Stimulated activated effector memory CD8-positive, alpha-beta T cell treated with anti-CD3 and anti-CD28 coated beads, Interleukin-12 subunit alpha, Interleukin-12 subunit beta, amount 100 ng/mL, for 72 hours (primary cell): ENCODE results near the gene ABCD3.

Experiments used
- ATAC-seq: fragments of 150-1000 bp; cut with Tn5 transposase; 2 replicates; pipeline ENCODE4 v1.10.0; 2021
- DNase-seq, 2 donors: peaks; one replicate each; pipeline ENCODE4 v3.0.0; 2021 to 2022; ENCODE audit warnings: low spot score in 2 of 2
- H3K27ac Mint-ChIP-seq: one replicate; pipeline ENCODE4 v1.8.0; 2022; ENCODE audit warnings: mild to moderate bottlenecking, mixed read lengths
- H3K36me3 Mint-ChIP-seq: one replicate; pipeline ENCODE4 v1.8.0; 2022; ENCODE audit warnings: mild to moderate bottlenecking, mixed read lengths
- H3K4me1 Mint-ChIP-seq: one replicate; pipeline ENCODE4 v1.8.0; 2022; ENCODE audit warnings: mixed read lengths
- H3K4me3 Mint-ChIP-seq: one replicate; pipeline ENCODE4 v1.8.0; 2022; ENCODE audit warnings: mild to moderate bottlenecking, mixed read lengths
- H3K9me3 Mint-ChIP-seq: one replicate; pipeline ENCODE4 v1.8.0; 2022; ENCODE audit warnings: mixed read lengths

Gene ABCD3

GRCh38 chr1:94468708-94469107, 50.5 kb downstream of the ABCD3 start:
- Mint-ChIP-seq H3K4me3 (no peak overlapping the region), H3K9me3 (no peaks in the 10 kb centered on the region), H3K4me1 (no peaks in the 10 kb centered on the region), H3K27ac (no peak overlapping the region), H3K36me3 (peaks cover 46% of the 10 kb centered on the region)
- ATAC-seq (no peak), DNase-seq (no peak)

- DNase-seq: no peak
- no peak overlapping the region for H3K4me3 Mint-ChIP-seq
- peaks cover 32% of the 10 kb centered on the region for H3K36me3 Mint-ChIP-seq
Measured at GRCh38 chr1:94471271-94471670, 53.1 kb downstream of the ABCD3 start.

GRCh38 chr1:94475232-94475631, 57.0 kb downstream of the ABCD3 start:
- ATAC-seq (no peak), DNase-seq (no peak)
- H3K4me3 Mint-ChIP-seq: no peak overlapping the region
- H3K36me3 Mint-ChIP-seq: peaks cover 29% of the 10 kb centered on the region
- H3K27ac Mint-ChIP-seq: no peak overlapping the region
- no peaks in the 10 kb centered on the region for H3K9me3 Mint-ChIP-seq
- H3K4me1 Mint-ChIP-seq: no peaks in the 10 kb centered on the region

More at GRCh38 chr1:94471271-94471670, 53.1 kb downstream of the ABCD3 start:
- no peaks in the 10 kb centered on the region for H3K9me3 Mint-ChIP-seq
- no peak overlapping the region for H3K27ac Mint-ChIP-seq
- H3K4me1 Mint-ChIP-seq: no peaks in the 10 kb centered on the region
- ATAC-seq: no peak

GRCh38 chr1:94479682-94480081, 61.5 kb downstream of the ABCD3 start:
- DNase-seq: no peak
- Mint-ChIP-seq H3K27ac (no peak overlapping the region), H3K4me3 (no peak overlapping the region), H3K4me1 (peaks cover 4% of the 10 kb centered on the region), H3K36me3 (peaks cover 20% of the 10 kb centered on the region), H3K9me3 (no peaks in the 10 kb centered on the region)
- no peak for ATAC-seq

GRCh38 chr1:94481473-94481933, 63.3 kb downstream of the ABCD3 start:
- H3K36me3 Mint-ChIP-seq: peaks cover 23% of the 10 kb centered on the region
- ATAC-seq (peak; percentile 81), DNase-seq (peak; percentile 8 to 51)
- no peaks in the 10 kb centered on the region for H3K9me3 Mint-ChIP-seq
- H3K4me3 Mint-ChIP-seq: no peak overlapping the region
- H3K27ac Mint-ChIP-seq: no peak overlapping the region
- peaks cover 4% of the 10 kb centered on the region for H3K4me1 Mint-ChIP-seq

GRCh38 chr1:94486990-94487389, 68.8 kb downstream of the ABCD3 start:
- no peak overlapping the region for H3K4me3 Mint-ChIP-seq
- H3K27ac Mint-ChIP-seq: no peak overlapping the region
- no peaks in the 10 kb centered on the region for H3K9me3 Mint-ChIP-seq
- H3K36me3 Mint-ChIP-seq: peaks cover 44% of the 10 kb centered on the region
- no peaks in the 10 kb centered on the region for H3K4me1 Mint-ChIP-seq
- DNase-seq: no peak
- ATAC-seq: no peak

GRCh38 chr1:94490556-94490955, 72.4 kb downstream of the ABCD3 start:
- ATAC-seq (no peak), DNase-seq (no peak)
- Mint-ChIP-seq H3K4me1 (no peaks in the 10 kb centered on the region), H3K27ac (no peak overlapping the region), H3K9me3 (no peaks in the 10 kb centered on the region), H3K4me3 (no peak overlapping the region), H3K36me3 (peaks cover 28% of the 10 kb centered on the region)

GRCh38 chr1:94496076-94496755, 78.0 kb downstream of the ABCD3 start:
- Mint-ChIP-seq H3K9me3 (no peaks in the 10 kb centered on the region), H3K27ac (no peak overlapping the region), H3K36me3 (peaks cover 39% of the 10 kb centered on the region), H3K4me3 (no peak overlapping the region), H3K4me1 (no peaks in the 10 kb centered on the region)
- DNase-seq (no peak), ATAC-seq (no peak)

- peaks cover 69% of the 10 kb centered on the region for H3K36me3 Mint-ChIP-seq
- no peaks in the 10 kb centered on the region for H3K4me1 Mint-ChIP-seq
- H3K27ac Mint-ChIP-seq: no peak overlapping the region
- ATAC-seq (no peak), DNase-seq (no peak)
- no peaks in the 10 kb centered on the region for H3K9me3 Mint-ChIP-seq
- H3K4me3 Mint-ChIP-seq: no peak overlapping the region
Measured at GRCh38 chr1:94501426-94501825, 83.2 kb downstream of the ABCD3 start.

- no peak overlapping the region for H3K27ac Mint-ChIP-seq
- DNase-seq (no peak), ATAC-seq (no peak)
- H3K36me3 Mint-ChIP-seq: peaks cover 71% of the 10 kb centered on the region
- no peak overlapping the region for H3K4me3 Mint-ChIP-seq
- no peaks in the 10 kb centered on the region for H3K9me3 Mint-ChIP-seq
- no peaks in the 10 kb centered on the region for H3K4me1 Mint-ChIP-seq
Measured at GRCh38 chr1:94501935-94502334, 83.7 kb downstream of the ABCD3 start.

- Mint-ChIP-seq H3K4me3 (no peak overlapping the region), H3K4me1 (no peaks in the 10 kb centered on the region), H3K9me3 (no peaks in the 10 kb centered on the region), H3K27ac (no peak overlapping the region), H3K36me3 (peaks cover 67% of the 10 kb centered on the region)
- ATAC-seq: no peak
- no peak for DNase-seq
Measured at GRCh38 chr1:94503153-94503552, 85.0 kb downstream of the ABCD3 start.

- no peak overlapping the region for H3K27ac Mint-ChIP-seq
- H3K9me3 Mint-ChIP-seq: no peaks in the 10 kb centered on the region
- H3K4me1 Mint-ChIP-seq: no peaks in the 10 kb centered on the region
- H3K36me3 Mint-ChIP-seq: peaks cover 53% of the 10 kb centered on the region
- ATAC-seq (no peak), DNase-seq (no peak)
- H3K4me3 Mint-ChIP-seq: no peak overlapping the region
Measured at GRCh38 chr1:94504601-94505000, 86.4 kb downstream of the ABCD3 start.

- ATAC-seq (no peak), DNase-seq (no peak)
- Mint-ChIP-seq H3K36me3 (no peaks in the 10 kb centered on the region), H3K4me3 (no peak overlapping the region), H3K4me1 (no peaks in the 10 kb centered on the region), H3K27ac (no peak overlapping the region), H3K9me3 (no peaks in the 10 kb centered on the region)
Measured at GRCh38 chr1:94512816-94513215, 94.6 kb downstream of the ABCD3 start.

- peaks cover 2% of the 10 kb centered on the region for H3K36me3 Mint-ChIP-seq
- H3K4me3 Mint-ChIP-seq: no peak overlapping the region
- no peak for ATAC-seq
- no peak for DNase-seq
- no peaks in the 10 kb centered on the region for H3K9me3 Mint-ChIP-seq
- H3K27ac Mint-ChIP-seq: no peak overlapping the region
- H3K4me1 Mint-ChIP-seq: no peaks in the 10 kb centered on the region
Measured at GRCh38 chr1:94514095-94514727, 96.0 kb downstream of the ABCD3 start.

GRCh38 chr1:94515296-94515947, 97.2 kb downstream of the ABCD3 start:
- DNase-seq (no peak), ATAC-seq (no peak)
- H3K9me3 Mint-ChIP-seq: no peaks in the 10 kb centered on the region
- no peaks in the 10 kb centered on the region for H3K4me1 Mint-ChIP-seq
- H3K4me3 Mint-ChIP-seq: no peak overlapping the region
- peaks cover 12% of the 10 kb centered on the region for H3K36me3 Mint-ChIP-seq
- no peak overlapping the region for H3K27ac Mint-ChIP-seq

GRCh38 chr1:94519351-94519750, 101.2 kb downstream of the ABCD3 start:
- H3K9me3 Mint-ChIP-seq: no peaks in the 10 kb centered on the region
- no peak for ATAC-seq
- H3K4me3 Mint-ChIP-seq: no peak overlapping the region
- H3K4me1 Mint-ChIP-seq: no peaks in the 10 kb centered on the region
- H3K27ac Mint-ChIP-seq: no peak overlapping the region
- peaks cover 12% of the 10 kb centered on the region for H3K36me3 Mint-ChIP-seq
- DNase-seq: no peak
